Heart left ventricle (tissue), 13 donors: ENCODE results near the gene BUB1B.

Experiments
- POLR2A ChIP-seq, 2 donors: fragments of 450-650 bp; IDR thresholded peaks; one replicate each; pipeline ENCODE4 v1.6.1; 2017; ENCODE audit warnings: antibody characterized with exemption in 2 of 2, mild to moderate bottlenecking in 2 of 2, moderate library complexity in 2 of 2
- TF ChIP-seq, protein P1 (sequence below), 12 donors: fragments of 200-600 bp; sonication (generic) in 4 of 12; IDR thresholded peaks; one replicate each; pipeline versions ENCODE4 v1.5.0 to v1.8.0; 2018 to 2022; ENCODE audit warnings: antibody characterized with exemption in 12 of 12, mild to moderate bottlenecking in 5 of 12
- donor health status: ischemic (EF 13 %, LVEDD 7.1; RV severe dilation, severe dysfunction).
- donor health status: DM: no; HTN: yes; CAD: no.
- donor health status: DM: no; HTN: no; CAD: no.
- donor health status: ischemic (EF 25% LVEDD 6.9; RV normal size, moderate dysfunction).
- donor health status: ischemic (EF 25% LVEDD 5.7; RV mildly dilated, moderate dysfunction).
- donor health status: ischemic (EF 35%, LVEDD 5.7; RV mildly dilated, moderate dysfunction).
- donor health status: nonischemic (EF 11% LVEDD 7.7; RV severe dilation, severe dysfunction).
- donor health status: DM: yes; HTN: yes; CAD: no.
- donor health status: PGD.
- donor health status: ischemic (EF 29% LVEDD 5.4; RV normal size, mild dysfunction).
- donor health status: nonischemic (EF 23%, LVEDD 6.1; RV moderate dilation, normal function).

DNA sequence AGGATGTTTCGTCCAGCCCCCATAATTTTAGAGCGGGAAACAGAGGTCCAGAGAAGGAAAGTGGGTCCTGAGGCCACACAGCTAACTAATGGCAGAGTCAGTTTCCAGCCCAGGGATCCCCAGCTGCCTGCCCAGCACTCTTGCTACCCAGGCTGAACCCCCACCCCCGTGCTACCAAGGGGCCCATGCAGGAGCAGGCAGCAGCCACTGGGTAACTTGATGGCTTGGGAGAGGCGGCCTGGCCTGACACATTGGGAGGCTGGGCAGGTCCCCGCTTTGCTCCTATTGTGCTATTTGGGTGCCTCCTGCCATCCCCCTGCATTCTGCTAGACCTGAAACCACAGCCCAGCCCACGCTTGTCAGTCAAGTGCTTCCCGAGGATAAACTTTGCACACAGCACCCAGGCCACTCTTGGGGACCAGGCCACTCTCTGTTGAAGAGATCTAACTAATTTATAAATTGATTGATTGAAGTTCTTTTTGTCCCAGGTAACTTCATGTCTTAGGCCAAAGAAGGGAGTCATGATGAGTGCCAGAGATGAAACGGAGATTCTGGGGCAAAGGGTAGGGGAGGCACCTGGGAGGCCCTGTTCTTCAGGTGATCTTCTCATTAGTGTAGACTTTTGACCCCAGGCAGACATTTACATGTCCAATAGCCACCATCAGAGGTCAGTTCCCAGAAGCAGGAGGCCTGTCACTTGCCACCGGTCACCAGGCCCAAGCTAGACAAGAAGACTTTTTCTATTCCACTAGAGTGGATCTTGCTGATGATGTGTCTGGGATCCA, 85.0 kb downstream of the BUB1B start:
- TF ChIP-seq, protein P1, sequence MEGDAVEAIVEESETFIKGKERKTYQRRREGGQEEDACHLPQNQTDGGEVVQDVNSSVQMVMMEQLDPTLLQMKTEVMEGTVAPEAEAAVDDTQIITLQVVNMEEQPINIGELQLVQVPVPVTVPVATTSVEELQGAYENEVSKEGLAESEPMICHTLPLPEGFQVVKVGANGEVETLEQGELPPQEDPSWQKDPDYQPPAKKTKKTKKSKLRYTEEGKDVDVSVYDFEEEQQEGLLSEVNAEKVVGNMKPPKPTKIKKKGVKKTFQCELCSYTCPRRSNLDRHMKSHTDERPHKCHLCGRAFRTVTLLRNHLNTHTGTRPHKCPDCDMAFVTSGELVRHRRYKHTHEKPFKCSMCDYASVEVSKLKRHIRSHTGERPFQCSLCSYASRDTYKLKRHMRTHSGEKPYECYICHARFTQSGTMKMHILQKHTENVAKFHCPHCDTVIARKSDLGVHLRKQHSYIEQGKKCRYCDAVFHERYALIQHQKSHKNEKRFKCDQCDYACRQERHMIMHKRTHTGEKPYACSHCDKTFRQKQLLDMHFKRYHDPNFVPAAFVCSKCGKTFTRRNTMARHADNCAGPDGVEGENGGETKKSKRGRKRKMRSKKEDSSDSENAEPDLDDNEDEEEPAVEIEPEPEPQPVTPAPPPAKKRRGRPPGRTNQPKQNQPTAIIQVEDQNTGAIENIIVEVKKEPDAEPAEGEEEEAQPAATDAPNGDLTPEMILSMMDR (IDR thresholded peaks at IDR 0.05) = no peak
- no peak for TF ChIP-seq POLR2A (IDR thresholded peaks at IDR 0.05)
